MCF 10A (cell line): ENCODE measurements around the gene GAS7. TPM values are rescaled to one million over a fixed set of nuclear protein-coding genes. Genes with fewer than 3 reads are reported as not detected.

Experiments used
- BruUV-seq: library from RNA; stranded (reverse); fragments of 400-500 nt; replicated peaks from 2 replicates; lab custom pipeline; 2021; lab: Mats Ljungman, UMichigan
- CTCF ChIA-PET: fragments of 300-600 bp; sonication (Branson Sonifier 250); formaldehyde crosslinking; extraction: SDS; loops from one replicate; lab custom pipeline; 2021; ENCODE audit warnings: antibody characterized with exemption, inconsistent platforms; lab: Yijun Ruan, JAX
- POLR2A ChIA-PET: fragments of 300-600, 350-650 bp; sonication (Branson Sonifier 250); formaldehyde crosslinking; extraction: SDS; loops from one replicate; lab custom pipeline; 2020; ENCODE audit warnings: antibody characterized with exemption, inconsistent platforms; lab: Yijun Ruan, JAX
- DNase-seq: peaks from one replicate; pipeline ENCODE4 v3.0.0-alpha.2; 2018; ENCODE audit not compliant: unreplicated experiment
- H3K27ac Mint-ChIP-seq: one replicate; pipeline ENCODE4 v1.8.0; 2022; ENCODE audit warnings: mild to moderate bottlenecking, low read depth, mixed read lengths; ENCODE audit not compliant: unreplicated experiment
- H3K27me3 Mint-ChIP-seq: one replicate; pipeline ENCODE4 v1.8.0; 2022; ENCODE audit warnings: mixed read lengths; ENCODE audit not compliant: insufficient read depth, unreplicated experiment
- H3K36me3 Mint-ChIP-seq: one replicate; pipeline ENCODE4 v1.8.0; 2022; ENCODE audit warnings: mild to moderate bottlenecking, moderate library complexity, mixed read lengths; ENCODE audit not compliant: insufficient read depth, unreplicated experiment
- H3K4me1 Mint-ChIP-seq: one replicate; pipeline ENCODE4 v1.8.0; 2022; ENCODE audit warnings: mixed read lengths; ENCODE audit not compliant: insufficient read depth, unreplicated experiment
- H3K4me3 Mint-ChIP-seq: one replicate; pipeline ENCODE4 v1.8.0; 2022; ENCODE audit warnings: mild to moderate bottlenecking, moderate library complexity, mixed read lengths; ENCODE audit not compliant: unreplicated experiment
- H3K9me3 Mint-ChIP-seq: one replicate; pipeline ENCODE4 v1.8.0; 2022; ENCODE audit warnings: mixed read lengths; ENCODE audit not compliant: unreplicated experiment
- CTCF ChIP-seq: fragments of 200-600 bp; IDR thresholded peaks from one replicate; pipeline ENCODE4 v1.8.0; 2022; ENCODE audit warnings: antibody characterized with exemption, mild to moderate bottlenecking; ENCODE audit not compliant: unreplicated experiment
- intact Hi-C: fragments of 100-400 bp; cut with micrococcal nuclease; formaldehyde crosslinking; loops from 2 replicates; pipeline ENCODE4 v1.14.1; 2022
- total RNA-seq: library from RNA; stranded (reverse); gene quantifications from 2 replicates; pipeline ENCODE4 v1.2.3, GENCODE V29; 2022

GAS7 gene
- total RNA-seq, 1 experiment from 2014 or later: not detected

GRCh38 chr17:9953492-9953891 lies 244.9 kb downstream of the GAS7 start:
- intact Hi-C loops: no loop called here
- Mint-ChIP-seq H3K9me3 (no peaks in the 10 kb centered on the region), H3K36me3 (no peaks in the 10 kb centered on the region), H3K27me3 (peaks cover 3% of the 10 kb centered on the region), H3K4me3 (no peak overlapping the region), H3K27ac (no peak overlapping the region), H3K4me1 (no peaks in the 10 kb centered on the region)
- CTCF ChIA-PET: interaction anchor here (0.7 to 1.0 kb wide), 2 partner anchors 16 to 109 kb away, joined by 3 read pairs; no protein-coding TSS in a partner anchor
- POLR2A ChIA-PET: no interaction called here
- BruUV-seq: no TSS peak
- DNase-seq: no peak
- no peak for TF ChIP-seq CTCF

- no TSS peak for BruUV-seq
- Mint-ChIP-seq H3K36me3 (no peaks in the 10 kb centered on the region), H3K27me3 (no peaks in the 10 kb centered on the region), H3K27ac (no peak overlapping the region), H3K9me3 (no peaks in the 10 kb centered on the region), H3K4me1 (no peaks in the 10 kb centered on the region), H3K4me3 (no peak overlapping the region)
- DNase-seq: no peak
- intact Hi-C loops: no loop called here
- TF ChIP-seq CTCF: no peak
- ChIA-PET POLR2A (no interaction called here), CTCF (no interaction called here)
Measured at GRCh38 chr17:9951803-9952202, 246.6 kb downstream of the GAS7 start.

GRCh38 chr17:9948928-9949327 lies 249.5 kb downstream of the GAS7 start:
- BruUV-seq: no TSS peak
- no peak overlapping the region for H3K4me3 Mint-ChIP-seq
- TF ChIP-seq CTCF: no peak
- no peak for DNase-seq
- no peaks in the 10 kb centered on the region for H3K27me3 Mint-ChIP-seq
- CTCF ChIA-PET: interaction anchor here (0.8 kb wide), 1 partner anchor 10 kb away, joined by 4 read pairs; no protein-coding TSS in a partner anchor
- no peaks in the 10 kb centered on the region for H3K4me1 Mint-ChIP-seq
- intact Hi-C loops: no loop called here
- no peak overlapping the region for H3K27ac Mint-ChIP-seq
- POLR2A ChIA-PET: no interaction called here
- H3K9me3 Mint-ChIP-seq: no peaks in the 10 kb centered on the region
- no peaks in the 10 kb centered on the region for H3K36me3 Mint-ChIP-seq

GRCh38 chr17:9944704-9945103 lies 253.7 kb downstream of the GAS7 start:
- Mint-ChIP-seq H3K36me3 (no peaks in the 10 kb centered on the region), H3K9me3 (no peaks in the 10 kb centered on the region), H3K27ac (no peak overlapping the region), H3K4me1 (no peaks in the 10 kb centered on the region), H3K27me3 (no peaks in the 10 kb centered on the region), H3K4me3 (no peak overlapping the region)
- BruUV-seq: no TSS peak
- no peak for TF ChIP-seq CTCF
- no peak for DNase-seq
- intact Hi-C loops: no loop called here
- CTCF ChIA-PET: interaction anchor here (1.6 to 1.9 kb wide), 2 partner anchors 16 to 20 kb away, joined by 6 to 7 read pairs; no protein-coding TSS in a partner anchor
- POLR2A ChIA-PET: interaction anchor here (0.6 kb wide), 1 partner anchor 425 kb away, joined by 3 read pairs; no protein-coding TSS in a partner anchor
